DLD1 (cell line): ENCODE measurements around the gene MSI2.

Source experiments
- in situ Hi-C: cut with HindIII; loops from 2 replicates; pipeline ENCODE4 v1.10.0; 2017; ENCODE audit warnings: low sequenced_read_pairs

Gene MSI2

DNA sequence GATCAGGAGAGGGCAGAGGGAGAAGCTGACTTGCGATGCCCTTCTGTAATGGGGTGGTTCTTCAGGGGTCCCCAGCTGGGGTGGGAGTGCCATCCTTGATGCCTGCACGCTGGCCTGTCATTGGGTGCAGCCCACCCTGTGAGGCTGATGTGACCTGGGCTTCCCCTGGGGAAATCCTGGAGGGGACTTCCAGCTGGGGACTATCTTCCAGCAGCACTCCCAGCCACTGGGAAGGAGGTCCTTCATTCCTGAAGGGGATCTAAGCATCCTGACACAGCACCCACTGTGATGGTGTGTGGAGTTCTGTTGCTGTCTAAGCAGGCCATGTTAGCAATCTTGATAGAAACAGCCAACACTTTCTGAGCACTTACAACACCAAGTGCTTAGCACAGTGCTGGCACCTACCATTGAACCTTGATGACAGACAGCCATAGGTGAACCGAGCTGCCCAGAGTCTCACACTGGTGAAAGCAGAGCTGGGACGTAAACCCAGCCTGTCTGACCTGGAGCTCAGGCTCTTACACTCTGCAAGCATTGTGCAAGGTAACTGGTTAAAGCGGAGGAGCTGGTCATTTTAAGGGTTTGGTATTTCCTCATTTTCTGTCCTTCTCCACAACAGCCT lies 277.5 kb downstream of the MSI2 start:
- in situ Hi-C loops: no loop called here

- in situ Hi-C loops: no loop called here
Observed at GRCh38 chr17:57534863-57535248, 278.5 kb downstream of the MSI2 start.

DNA sequence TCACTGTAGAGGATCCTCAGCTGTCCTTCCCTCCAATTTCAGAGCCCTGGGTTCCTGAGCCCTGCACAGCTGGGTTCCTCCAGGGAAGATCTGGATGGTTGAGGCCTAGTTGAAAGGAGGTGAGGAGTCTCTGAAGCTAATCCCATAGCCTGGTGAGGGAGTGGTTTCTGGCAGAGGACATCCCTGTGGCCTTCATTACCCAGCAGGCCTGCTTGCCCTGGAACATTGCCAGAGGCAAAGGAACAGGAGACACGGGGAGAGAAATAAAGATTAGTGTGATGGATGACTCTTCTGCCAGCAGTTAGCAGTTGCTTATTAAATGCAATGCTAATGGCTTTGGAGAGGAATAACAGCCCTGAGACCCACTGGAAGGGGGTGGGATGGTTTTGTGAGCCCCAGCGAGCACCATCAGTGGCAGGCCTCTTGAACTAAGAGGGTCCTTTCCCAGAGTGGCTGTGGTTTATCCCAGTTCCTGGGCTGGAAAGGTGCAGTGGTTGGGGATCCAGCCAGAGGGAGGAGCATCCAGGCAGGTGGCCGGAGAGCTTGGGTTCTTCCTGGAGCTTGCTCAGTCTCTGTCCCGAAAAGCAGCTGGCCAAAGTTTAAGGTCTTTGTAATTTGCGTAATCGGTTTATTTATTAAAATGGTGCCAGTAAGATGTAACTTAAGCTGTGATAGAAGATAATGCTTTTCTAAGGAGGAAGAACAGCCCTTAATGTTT lies 279.1 kb downstream of the MSI2 start:
- in situ Hi-C loops: no loop called here

DNA sequence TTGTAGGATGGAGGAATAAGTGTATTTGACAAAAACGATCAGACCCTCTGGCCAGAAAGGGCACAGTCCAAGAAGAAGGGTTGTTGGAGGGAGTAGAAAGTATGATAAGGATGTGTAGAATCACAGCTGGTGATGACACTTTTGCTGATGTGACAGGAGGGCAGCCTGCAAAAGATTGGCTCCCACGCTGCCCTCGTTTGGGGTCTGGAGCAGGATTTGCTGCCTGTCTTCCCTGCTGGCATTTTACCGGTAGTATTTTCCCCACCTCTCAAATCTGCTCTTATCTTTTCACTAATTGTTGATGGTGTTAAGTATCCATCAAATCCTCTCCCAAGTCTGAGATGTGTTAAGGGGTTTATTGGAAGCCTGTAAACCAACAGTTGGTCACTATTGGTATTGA lies 280.0 kb downstream of the MSI2 start:
- in situ Hi-C loops: no loop called here

- in situ Hi-C loops: no loop called here
Observed at GRCh38 chr17:57536789-57537523, 280.6 kb downstream of the MSI2 start.

- in situ Hi-C loops: no loop called here
Observed at GRCh38 chr17:57537524-57538410, 281.4 kb downstream of the MSI2 start.

GRCh38 chr17:57538736-57539456 lies 282.6 kb downstream of the MSI2 start:
- in situ Hi-C loops: no loop called here

DNA sequence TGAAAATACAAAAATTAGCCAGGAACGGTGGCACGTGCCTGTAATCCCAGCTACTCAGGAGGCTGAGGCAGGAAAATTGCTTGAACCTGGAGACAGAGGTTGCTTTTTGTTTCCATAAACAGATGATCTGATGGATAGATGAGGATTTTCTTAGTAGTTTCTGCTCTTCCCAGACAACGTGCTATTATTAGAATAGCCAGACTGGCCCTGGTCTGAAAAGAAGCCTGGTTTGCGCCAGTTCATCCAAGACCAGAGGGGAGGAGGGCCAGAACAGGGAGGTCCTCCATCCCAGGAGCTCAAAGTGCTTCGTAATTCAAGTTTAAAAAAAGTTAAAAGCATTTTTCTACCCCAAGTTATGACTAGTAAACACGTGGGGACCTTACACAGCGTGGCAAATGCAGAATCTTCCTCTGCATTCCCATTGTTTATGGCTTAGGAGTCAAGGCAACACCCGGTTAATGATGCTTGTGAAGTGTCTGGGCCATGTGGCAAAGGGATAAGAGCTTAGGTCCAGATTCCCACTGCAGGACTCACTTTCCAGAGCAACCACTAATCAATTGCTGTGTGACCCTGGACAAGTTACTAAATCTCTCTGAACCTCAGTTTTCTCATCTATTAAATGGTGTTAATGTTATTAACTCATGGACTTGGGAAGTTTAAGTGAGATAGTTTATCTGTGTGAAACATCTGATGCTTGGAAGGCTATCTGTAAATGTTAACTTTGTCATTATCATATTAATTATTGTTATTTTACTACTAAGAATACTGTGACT lies 283.4 kb downstream of the MSI2 start:
- in situ Hi-C loops: no loop called here

- in situ Hi-C loops: no loop called here
Observed at GRCh38 chr17:57540596-57540995, 284.3 kb downstream of the MSI2 start.

DNA sequence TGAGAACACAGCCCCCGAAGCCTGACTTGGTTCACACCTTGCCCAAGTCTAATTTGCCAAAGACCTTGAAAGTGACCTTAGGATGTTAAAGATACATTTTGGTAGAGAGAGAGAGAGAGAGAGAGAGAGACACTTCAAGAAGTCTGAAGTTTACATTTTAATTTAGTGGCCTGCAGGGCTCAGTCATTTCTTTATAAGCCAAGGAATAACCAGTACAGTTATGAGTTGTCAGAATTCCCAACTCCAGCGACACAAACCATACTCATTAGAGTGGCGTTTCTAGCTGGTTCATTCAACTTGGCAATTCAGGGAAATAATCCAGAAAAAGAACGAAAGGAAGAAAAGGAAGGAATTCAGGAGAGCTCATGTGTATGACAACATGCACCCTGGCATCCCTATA lies 284.7 kb downstream of the MSI2 start:
- in situ Hi-C loops: no loop called here

GRCh38 chr17:57541472-57542394 lies 285.4 kb downstream of the MSI2 start:
- in situ Hi-C loops: no loop called here

DNA sequence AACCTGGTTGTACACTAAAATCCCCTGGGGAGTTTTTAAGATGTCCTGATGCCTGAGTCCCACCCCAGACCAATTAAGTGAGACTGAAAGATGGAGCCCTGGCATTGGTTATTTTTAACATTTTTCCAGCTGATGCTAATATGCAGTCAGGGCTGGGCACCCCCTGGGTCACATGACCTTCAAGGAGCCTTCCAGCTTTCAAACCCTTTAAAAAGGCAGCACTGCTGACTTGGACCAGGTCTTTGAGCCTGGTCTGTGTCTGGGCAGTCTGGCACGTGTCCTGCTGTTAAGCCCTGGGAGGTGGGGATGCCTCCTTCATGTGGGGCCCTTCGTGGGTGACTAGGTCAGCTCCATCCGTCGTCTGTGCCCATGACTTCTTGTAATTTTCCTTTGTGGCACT lies 286.2 kb downstream of the MSI2 start:
- in situ Hi-C loops: no loop called here

DNA sequence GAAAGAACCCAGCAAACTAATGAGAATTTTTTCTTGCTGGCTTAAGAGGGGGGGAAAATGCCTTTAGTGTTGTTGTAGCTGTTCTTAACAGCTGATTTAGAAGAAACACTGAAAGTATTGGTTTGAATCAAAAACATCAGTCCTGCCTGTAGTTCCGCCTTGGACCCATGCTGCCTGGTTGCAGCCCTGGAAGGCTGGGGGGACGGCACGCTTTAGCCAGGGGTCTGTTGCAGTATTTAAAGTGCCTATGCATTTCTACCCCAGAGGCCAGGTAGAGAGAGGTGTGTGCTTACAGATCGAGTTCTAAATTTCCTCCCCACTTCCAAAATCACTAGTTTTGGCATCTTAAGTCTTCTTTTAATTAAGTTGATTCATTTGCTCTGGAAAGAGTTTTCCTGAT lies 286.9 kb downstream of the MSI2 start:
- in situ Hi-C loops: no loop called here

DNA sequence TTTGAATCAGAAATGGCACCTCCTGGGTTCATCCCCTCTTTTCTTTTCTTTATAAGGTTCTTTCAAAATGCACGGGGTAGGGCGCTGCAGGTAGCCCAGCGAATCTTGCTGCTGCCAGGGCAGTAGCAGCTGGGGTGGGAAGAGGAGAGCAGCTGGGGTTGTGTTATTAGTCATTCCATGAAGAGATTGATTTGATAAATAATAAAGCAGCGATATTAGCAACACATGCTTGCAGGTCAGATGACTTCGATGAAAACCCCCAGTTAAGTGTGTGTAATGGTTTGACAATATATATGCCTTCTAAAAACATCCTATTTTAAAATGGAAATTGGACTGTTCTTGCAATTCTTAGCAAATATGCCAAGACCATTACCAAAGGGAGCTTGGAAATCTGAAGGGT lies 288.1 kb downstream of the MSI2 start:
- in situ Hi-C loops: no loop called here

DNA sequence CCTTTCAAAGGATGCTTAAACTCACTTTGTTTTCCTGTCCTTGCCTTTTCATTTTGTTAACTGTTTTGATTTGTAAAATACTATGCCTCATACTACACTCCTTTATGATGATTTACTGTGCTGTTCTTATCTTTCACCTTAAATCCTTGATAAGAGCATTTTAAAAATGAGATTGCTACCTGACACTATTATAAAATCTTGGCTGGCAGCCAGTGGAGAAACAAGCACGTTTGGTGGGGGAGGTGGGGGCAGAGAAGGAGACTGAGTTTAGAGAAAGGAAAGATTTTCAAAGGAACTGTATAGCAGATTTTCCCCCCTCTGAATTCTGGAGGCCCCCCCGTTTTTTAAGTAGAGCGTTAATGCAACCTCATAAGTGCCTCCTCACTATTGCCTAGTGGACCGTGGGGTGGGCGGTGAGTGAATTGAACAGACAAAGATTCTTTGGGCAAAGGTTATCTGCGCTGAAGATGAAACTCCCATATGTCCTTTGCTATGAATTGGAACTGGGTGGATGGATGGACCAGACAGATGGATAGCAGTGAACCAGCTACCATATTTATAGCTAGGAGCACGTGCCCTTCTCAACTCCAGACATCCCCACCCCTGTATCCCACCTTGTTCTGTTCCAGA lies 288.6 kb downstream of the MSI2 start:
- in situ Hi-C loops: no loop called here

- in situ Hi-C loops: no loop called here
Observed at GRCh38 chr17:57545731-57546342, 289.5 kb downstream of the MSI2 start.

DNA sequence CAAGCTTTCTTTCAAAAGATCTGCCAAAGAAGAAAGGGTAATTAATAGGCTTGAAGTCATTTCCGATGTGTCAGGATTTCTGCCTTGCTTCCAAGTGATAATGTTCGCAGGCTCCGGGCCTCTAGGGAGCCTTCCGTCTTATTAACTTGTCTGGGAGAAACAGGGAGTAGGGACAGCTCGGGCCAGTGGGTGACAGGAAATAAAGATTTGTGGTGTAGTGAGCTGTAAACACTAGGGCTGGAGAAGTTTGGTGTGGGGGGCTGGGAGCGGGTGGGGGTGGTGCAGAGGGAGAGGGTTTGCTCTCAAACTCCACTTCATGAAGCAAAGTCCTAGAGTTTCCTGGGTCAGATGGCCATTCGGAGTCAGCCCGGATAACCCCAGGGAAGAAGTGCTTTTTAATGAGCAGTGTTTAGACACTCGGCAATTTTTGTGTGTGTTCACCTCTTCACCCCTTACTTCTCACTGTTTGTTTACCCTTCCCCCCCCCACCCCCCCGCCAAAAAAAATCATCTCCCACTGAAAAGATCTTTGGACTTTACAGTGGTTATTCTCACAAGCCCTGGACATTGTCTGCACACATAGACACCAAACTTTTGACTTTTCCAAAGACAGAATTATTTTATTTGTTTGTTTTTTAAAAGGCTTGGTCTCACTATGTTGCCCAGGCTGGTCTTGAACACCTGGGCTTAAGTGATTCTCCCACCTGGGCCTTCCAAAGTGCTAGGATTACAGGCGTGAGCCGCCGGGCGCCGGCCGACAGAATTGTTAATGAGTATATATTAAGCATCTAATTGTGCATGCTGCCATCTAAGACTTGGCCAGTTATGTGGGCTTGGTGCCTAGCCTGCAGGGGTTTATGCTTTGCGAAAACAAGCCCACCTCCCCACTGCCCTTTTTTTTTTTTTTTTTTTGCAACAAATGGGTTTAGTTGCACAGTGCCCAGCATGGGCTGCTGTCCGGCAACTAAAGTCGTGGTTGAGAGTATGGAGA lies 292.4 kb downstream of the MSI2 start:
- in situ Hi-C loops: no loop called here
